Keratinocyte (primary cell): ENCODE measurements around the gene POLD2. TPM values are rescaled to one million over a fixed set of nuclear protein-coding genes. Genes with fewer than 3 reads are reported as not detected.
"Not testable (repeated sequence)": the region's sequence is repeated elsewhere in the genome, so short reads cannot be mapped to it uniquely, and the experiment has no call there.

ENCODE experiments used
- DNase-seq: peaks from one replicate; pipeline ENCODE4 v3.0.0-alpha.2; 2011; ENCODE audit warnings: low read depth, missing footprints, low spot score
- FAIRE-seq: peaks from 2 replicates; lab custom pipeline; 2011; peaks lifted over from hg19 to GRCh38; lab: Jason Lieb, UNC
- H2AFZ ChIP-seq: 2 replicates; pipeline ENCODE4 v1.6.0; 2012; ENCODE audit warnings: low read length, control low read depth, inconsistent platforms; ENCODE audit not compliant: control insufficient read depth
- H3K27ac ChIP-seq: 2 replicates; pipeline ENCODE4 v1.5.1; 2011; ENCODE audit warnings: low read length; ENCODE audit not compliant: control insufficient read depth, insufficient read depth
- H3K27me3 ChIP-seq: 3 replicates; pipeline ENCODE4 v1.6.0; 2011; ENCODE audit warnings: low read length; ENCODE audit not compliant: control insufficient read depth, insufficient read depth; ENCODE audit errors: extremely low read depth
- H3K36me3 ChIP-seq, 2 experiments: 2 replicates in 1 of 2; 3 replicates in 1 of 2; pipeline ENCODE4 v1.5.1; 2011; ENCODE audit warnings: low read length in 2 of 2, mild to moderate bottlenecking in 1 of 2; ENCODE audit not compliant: control insufficient read depth in 2 of 2, insufficient read depth in 2 of 2; ENCODE audit errors: extremely low read depth in 1 of 2
- H3K4me1 ChIP-seq: 3 replicates; pipeline ENCODE4 v1.5.1; 2011; ENCODE audit warnings: low read length; ENCODE audit not compliant: control insufficient read depth, insufficient read depth; ENCODE audit errors: extremely low read depth
- H3K4me2 ChIP-seq: 3 replicates; pipeline ENCODE4 v1.6.0; 2011; ENCODE audit warnings: low read depth, low read length; ENCODE audit not compliant: control insufficient read depth, insufficient read depth; ENCODE audit errors: extremely low read depth
- H3K4me3 ChIP-seq, 3 experiments: fragments of 200-600 bp in 1 of 3; sonication (generic) in 1 of 3; 2 replicates in 2 of 3; 3 replicates in 1 of 3; pipeline ENCODE4 v1.5.1; 2011 to 2016; ENCODE audit warnings: low read length in 3 of 3, mild to moderate bottlenecking in 3 of 3, control low read depth in 2 of 3, inconsistent platforms in 1 of 3, low read depth in 1 of 3, mixed read lengths in 1 of 3, mixed run types in 1 of 3, moderate library complexity in 1 of 3; ENCODE audit not compliant: control insufficient read depth in 2 of 3, insufficient read depth in 2 of 3; ENCODE audit errors: extremely low read depth in 1 of 3
- H3K79me2 ChIP-seq: 2 replicates; pipeline ENCODE4 v1.6.0; 2012; ENCODE audit warnings: low read length; ENCODE audit not compliant: control insufficient read depth, insufficient read depth
- H3K9ac ChIP-seq: 3 replicates; pipeline ENCODE4 v1.6.0; 2011; ENCODE audit warnings: low read length; ENCODE audit not compliant: control insufficient read depth, insufficient read depth; ENCODE audit errors: extremely low read depth
- H3K9me1 ChIP-seq: 3 replicates; pipeline ENCODE4 v1.6.0; 2011; ENCODE audit warnings: low read length; ENCODE audit not compliant: control insufficient read depth, insufficient read depth; ENCODE audit errors: extremely low read depth
- H3K9me3 ChIP-seq: 2 replicates; pipeline ENCODE4 v1.5.1; 2012; ENCODE audit warnings: low read depth, low read length; ENCODE audit not compliant: control insufficient read depth
- H4K20me1 ChIP-seq: 3 replicates; pipeline ENCODE4 v1.6.0; 2011; ENCODE audit warnings: low read length; ENCODE audit not compliant: control insufficient read depth, insufficient read depth; ENCODE audit errors: extremely low read depth
- EZH2 ChIP-seq: IDR thresholded peaks from one replicate; pipeline ENCODE4 v1.6.1; 2012; ENCODE audit warnings: inconsistent platforms, mild to moderate bottlenecking, low read length, moderate library complexity
- dilution Hi-C: fragments of 300-500 bp; cut with MboI; formaldehyde crosslinking; loops from one replicate; pipeline ENCODE4 v1.7.0; 2020; ENCODE audit warnings: low sequenced_read_pairs; ENCODE audit not compliant: extremely low pct_ligation_motif_present
- polyA plus RNA-seq, 5 experiments: library from polyadenylated mRNA; depleted of rRNA in 3 of 5; stranded (reverse) in 3 of 5; stranded (forward) in 1 of 5; unstranded in 1 of 5; fragments of >200 nt; gene quantifications; 1 replicate in 1 of 5; 2 replicates in 3 of 5; 3 replicates in 1 of 5; pipeline versions ENCODE4 v1.2.1 to v1.2.3, GENCODE V29; 2011 to 2012; ENCODE audit warnings: missing spikeins in 2 of 5, low read depth in 1 of 5, low replicate concordance in 1 of 5
- TF ChIP-seq, protein P1 (sequence below), 3 experiments: IDR thresholded peaks in 1 of 3; conservative IDR thresholded peaks in 1 of 3; optimal IDR thresholded peaks in 1 of 3; 2 replicates in 2 of 3; 3 replicates in 1 of 3; pipeline versions ENCODE3 to v1.5.1; 2011; ENCODE audit warnings: low read length in 3 of 3, mild to moderate bottlenecking in 3 of 3, moderate library complexity in 2 of 3, control low read depth in 1 of 3, inconsistent platforms in 1 of 3; ENCODE audit not compliant: insufficient read depth in 2 of 3; ENCODE audit errors: extremely low read depth in 1 of 3

Gene POLD2
- polyA plus RNA-seq, 1 donor (not counting 4 experiments of a cell fraction or from before 2014, with no cell fraction given) = 158 TPM

- H3K27me3 ChIP-seq = peaks cover 3% of the 10 kb centered on the region
- H3K4me2 ChIP-seq = no peak overlapping the region
- no peak overlapping the region for H3K4me3 ChIP-seq
- H3K79me2 ChIP-seq = no peaks in the 10 kb centered on the region
- TF ChIP-seq EZH2 = no peak
- TF ChIP-seq, protein P1, sequence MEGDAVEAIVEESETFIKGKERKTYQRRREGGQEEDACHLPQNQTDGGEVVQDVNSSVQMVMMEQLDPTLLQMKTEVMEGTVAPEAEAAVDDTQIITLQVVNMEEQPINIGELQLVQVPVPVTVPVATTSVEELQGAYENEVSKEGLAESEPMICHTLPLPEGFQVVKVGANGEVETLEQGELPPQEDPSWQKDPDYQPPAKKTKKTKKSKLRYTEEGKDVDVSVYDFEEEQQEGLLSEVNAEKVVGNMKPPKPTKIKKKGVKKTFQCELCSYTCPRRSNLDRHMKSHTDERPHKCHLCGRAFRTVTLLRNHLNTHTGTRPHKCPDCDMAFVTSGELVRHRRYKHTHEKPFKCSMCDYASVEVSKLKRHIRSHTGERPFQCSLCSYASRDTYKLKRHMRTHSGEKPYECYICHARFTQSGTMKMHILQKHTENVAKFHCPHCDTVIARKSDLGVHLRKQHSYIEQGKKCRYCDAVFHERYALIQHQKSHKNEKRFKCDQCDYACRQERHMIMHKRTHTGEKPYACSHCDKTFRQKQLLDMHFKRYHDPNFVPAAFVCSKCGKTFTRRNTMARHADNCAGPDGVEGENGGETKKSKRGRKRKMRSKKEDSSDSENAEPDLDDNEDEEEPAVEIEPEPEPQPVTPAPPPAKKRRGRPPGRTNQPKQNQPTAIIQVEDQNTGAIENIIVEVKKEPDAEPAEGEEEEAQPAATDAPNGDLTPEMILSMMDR (optimal IDR thresholded peaks at IDR 0.05 in 1 of 3, IDR thresholded peaks at IDR 0.05 in 1 of 3, conservative IDR thresholded peaks at IDR 0.05 in 1 of 3; ENCODE audit: extremely low read depth in 1 of 3, insufficient read depth in 2 of 3, low read length in 3 of 3) = no peak
- dilution Hi-C loops = no loop called here
- FAIRE-seq (no peak), DNase-seq (no peak)
- no peak overlapping the region for H2AFZ ChIP-seq
- H3K9me3 ChIP-seq = no peaks in the 10 kb centered on the region
- no peaks in the 10 kb centered on the region for H3K4me1 ChIP-seq
- no peak overlapping the region for H3K27ac ChIP-seq
- no peak overlapping the region for H3K9ac ChIP-seq
- no peaks in the 10 kb centered on the region for H3K9me1 ChIP-seq
- no peaks in the 10 kb centered on the region for H4K20me1 ChIP-seq
- no peaks in the 10 kb centered on the region for H3K36me3 ChIP-seq
These were observed 49.0 kb upstream of the POLD2 start for GRCh38 chr7:44172352-44172751.

DNA sequence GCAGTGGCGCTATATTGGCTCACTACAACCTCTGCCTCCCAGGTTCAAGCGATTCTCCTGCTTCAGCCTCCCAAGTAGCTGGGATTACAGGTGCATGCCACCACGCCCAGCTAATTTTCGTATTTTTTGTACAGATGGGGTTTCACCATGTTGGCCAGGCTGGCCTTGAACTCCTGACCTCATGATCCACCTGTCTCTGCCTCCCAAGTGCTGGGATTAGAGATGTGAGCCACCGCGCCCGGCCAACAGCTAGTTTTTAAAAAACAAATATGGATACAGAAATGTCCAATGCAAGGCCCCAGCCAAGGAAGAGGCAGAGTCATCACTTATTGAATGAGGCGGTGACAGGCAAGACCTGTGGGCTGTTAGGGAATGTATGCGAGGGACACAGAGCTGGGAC lies 48.6 kb upstream of the POLD2 start:
- dilution Hi-C loops, H3K27me3 ChIP-seq, H3K4me3 ChIP-seq, H3K36me3 ChIP-seq, H3K4me1 ChIP-seq, H3K9ac ChIP-seq, H2AFZ ChIP-seq, H3K27ac ChIP-seq, FAIRE-seq, H3K4me2 ChIP-seq, H3K79me2 ChIP-seq, H3K9me3 ChIP-seq, DNase-seq, H4K20me1 ChIP-seq, H3K9me1 ChIP-seq: not testable (repeated sequence)

- Histone ChIP-seq H3K79me2 (no peaks in the 10 kb centered on the region), H3K4me3 (no peak overlapping the region), H3K9ac (no peak overlapping the region), H3K9me3 (no peaks in the 10 kb centered on the region), H4K20me1 (no peaks in the 10 kb centered on the region), H3K36me3 (no peaks in the 10 kb centered on the region), H3K27ac (no peak overlapping the region), H3K4me1 (peaks cover 10% of the 10 kb centered on the region), H3K4me2 (no peak overlapping the region), H3K9me1 (no peaks in the 10 kb centered on the region), H2AFZ (no peak overlapping the region), H3K27me3 (no peaks in the 10 kb centered on the region)
- FAIRE-seq (no peak), DNase-seq (no peak)
- TF ChIP-seq, protein P1 (optimal IDR thresholded peaks at IDR 0.05 in 1 of 3, IDR thresholded peaks at IDR 0.05 in 1 of 3, conservative IDR thresholded peaks at IDR 0.05 in 1 of 3; ENCODE audit: extremely low read depth in 1 of 3, insufficient read depth in 2 of 3, low read length in 3 of 3) = no peak
- no peak for TF ChIP-seq EZH2
- dilution Hi-C loops = no loop called here
These were observed 44.6 kb upstream of the POLD2 start for GRCh38 chr7:44167920-44168319.
